GM21360 (cell line): Measurements from ENCODE around the gene CDC42EP5.
"Not testable (repeated sequence)": the region's sequence is repeated elsewhere in the genome, so short reads cannot be mapped to it uniquely, and the experiment has no call there.

Experiments
- ATAC-seq: cut with Tn5 transposase; IDR thresholded peaks from one replicate; pipeline ENCODE4 v1.9.1; 2021; ENCODE audit warnings: mild to moderate bottlenecking, moderate library complexity; ENCODE audit not compliant: unreplicated experiment

CDC42EP5 gene

DNA sequence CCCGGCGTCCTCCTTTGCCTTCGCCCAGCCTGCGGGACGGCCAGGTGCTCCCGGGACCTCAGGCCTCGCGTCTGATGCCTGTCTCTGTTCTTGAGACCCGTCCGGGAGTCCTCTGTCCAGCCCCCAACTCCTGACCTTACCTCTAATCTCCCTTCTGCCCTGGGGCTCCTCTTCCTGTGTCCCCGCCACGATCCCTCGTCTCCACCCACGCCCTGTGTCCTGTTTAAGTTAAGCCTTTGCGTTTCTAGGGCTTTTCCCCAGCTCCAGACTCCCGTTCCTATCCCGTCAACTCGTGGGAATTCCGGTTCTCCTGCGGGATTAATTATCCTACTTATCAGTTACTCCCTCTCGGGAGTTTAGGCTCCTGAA is 23.4 kb downstream of the CDC42EP5 start:
- ATAC-seq, result no peak

DNA sequence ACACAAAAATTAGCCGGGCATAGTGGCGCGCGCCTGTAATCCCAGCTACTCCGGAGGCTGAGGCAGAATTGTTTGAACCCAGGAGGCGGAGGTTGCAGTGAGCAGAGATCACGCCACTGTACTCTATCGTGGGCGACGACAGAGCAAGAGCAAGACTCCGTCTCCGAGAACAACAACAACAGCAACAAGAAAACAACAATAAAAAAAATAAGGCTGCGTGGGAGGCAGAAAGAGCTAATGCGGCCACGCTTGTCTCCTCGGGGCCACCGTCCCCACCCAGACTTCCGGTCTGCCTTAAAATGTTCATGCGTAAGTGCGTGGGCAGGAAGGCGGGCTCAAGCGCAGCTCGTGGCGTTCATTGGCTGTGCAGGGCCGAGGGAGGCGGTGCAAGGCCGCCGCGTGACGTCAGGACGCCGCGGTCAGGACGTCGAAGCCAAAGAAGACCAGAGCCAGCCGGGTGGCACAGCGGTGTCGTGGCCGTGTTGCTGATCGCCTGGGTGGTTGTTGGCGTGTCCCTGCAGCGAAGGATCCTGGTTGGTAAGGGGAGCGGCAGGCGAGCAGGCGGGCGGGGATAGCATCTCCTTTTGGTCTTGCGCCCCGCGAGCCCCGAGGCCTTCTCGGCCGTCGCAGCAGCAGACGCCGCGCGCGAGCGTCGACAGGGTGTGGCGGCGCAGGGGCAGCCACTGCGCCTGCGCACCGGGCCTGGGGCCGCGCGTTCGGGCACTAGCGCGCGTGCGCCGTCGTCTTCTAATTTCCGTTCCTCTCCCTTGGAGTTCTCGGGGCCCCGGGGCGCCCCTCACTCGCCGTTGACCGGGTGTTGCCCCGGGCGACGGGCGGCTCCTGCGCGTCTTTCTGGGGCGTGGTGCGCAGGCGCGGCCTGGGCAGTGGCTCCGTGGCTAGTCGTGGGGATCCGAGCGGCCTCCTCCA is 24.1 kb downstream of the CDC42EP5 start, which contains the start of gene LENG8:
TSS of gene LENG8 (plus strand) at position 426 of the 927 bp plus-strand sequence. CDS start 2,146 bp downstream, outside the sequence.
- ATAC-seq, result peak; percentile 82

DNA sequence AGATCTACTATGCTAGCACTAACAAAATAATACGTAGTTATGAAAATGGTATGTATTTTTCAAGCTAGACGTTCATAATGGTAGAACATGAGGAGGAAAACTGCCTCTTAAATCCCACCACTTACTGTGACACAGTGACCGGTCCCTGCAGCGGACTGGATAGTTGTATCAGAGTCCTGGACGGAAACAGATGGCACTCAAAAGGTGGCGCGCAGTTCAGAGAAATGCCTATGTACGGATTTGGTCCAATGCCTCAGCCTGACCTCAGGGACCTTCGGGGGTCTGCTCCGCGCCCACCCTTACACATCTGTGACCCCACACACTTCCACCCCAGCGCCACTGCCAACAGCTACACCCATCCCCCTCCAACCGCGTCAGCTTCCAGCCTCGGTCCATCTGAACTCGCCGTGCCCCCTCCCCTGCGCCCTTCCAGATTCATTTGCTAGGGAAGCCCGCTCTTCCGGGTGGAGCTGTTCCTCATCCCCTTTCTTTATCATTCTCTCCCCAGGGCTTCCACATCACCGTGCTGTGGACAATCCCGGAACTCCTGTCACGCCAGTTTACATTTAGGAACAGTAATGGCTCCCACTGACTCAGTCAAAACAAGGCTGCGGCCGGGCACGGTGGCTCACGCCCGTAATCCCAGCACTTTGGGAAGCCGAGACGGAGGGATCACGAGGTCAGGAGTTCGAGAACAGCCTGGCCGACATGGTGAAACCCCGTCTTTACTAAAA is 24.9 kb downstream of the CDC42EP5 start:
- no peak for ATAC-seq

DNA sequence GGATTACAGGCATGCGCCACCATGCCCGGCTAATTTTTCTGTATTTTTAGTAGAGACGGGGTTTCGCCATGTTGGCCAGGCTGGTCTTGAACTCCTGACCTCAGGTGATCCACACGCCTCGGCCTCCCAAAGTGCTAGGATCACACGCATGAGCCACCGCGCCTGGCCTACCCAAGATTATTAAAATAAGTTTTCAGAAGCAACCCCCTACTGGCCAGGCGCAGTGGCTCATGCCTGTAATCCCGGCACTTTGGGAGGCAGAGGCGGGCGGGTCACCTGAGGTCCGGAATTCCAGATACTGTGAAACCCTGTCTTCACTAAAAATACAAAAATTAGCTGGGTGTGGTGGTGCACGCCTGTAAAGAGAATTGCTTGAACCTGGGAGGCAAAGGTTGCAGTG is 26.7 kb downstream of the CDC42EP5 start:
- not testable (repeated sequence) for ATAC-seq

DNA sequence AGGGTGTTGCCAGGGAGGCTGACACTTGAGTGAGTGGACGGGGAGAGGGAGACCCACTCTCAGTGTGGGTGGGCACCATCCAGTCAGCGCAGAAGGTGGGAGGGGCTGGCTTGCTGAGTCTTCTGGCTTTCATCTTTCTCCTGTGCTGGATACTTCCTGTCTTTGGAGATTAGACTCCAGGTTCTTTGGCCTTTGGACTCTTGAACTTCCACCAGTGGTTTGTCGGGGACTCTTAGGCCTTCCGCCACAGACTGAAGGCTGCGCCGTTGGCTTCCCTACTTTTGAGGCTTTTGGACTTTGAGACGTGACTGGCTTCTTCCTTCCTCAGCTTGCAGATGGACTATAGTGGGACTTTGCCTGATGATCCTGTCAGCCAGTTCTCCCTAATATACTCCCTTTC is 28.4 kb downstream of the CDC42EP5 start:
- no peak for ATAC-seq

DNA sequence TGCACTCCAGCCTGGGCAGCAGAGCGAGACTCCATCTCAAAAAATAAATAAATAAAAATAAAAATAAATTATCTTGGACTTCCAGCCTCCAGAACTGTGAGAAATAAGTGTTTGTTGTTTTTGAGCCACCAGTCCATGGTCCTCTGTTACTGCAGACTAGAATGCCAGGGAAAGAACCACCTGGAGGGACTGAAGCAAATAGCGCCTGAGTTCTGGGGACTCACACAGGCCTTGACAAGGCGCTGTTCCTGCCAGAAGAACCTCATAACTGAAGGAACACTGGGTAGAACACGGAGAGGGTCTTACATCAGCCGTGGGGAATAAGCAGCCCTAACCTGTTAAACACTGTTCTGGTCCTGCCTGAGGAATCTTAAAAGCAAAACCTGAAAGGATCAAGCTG is 32.5 kb downstream of the CDC42EP5 start:
- ATAC-seq, result no peak

DNA sequence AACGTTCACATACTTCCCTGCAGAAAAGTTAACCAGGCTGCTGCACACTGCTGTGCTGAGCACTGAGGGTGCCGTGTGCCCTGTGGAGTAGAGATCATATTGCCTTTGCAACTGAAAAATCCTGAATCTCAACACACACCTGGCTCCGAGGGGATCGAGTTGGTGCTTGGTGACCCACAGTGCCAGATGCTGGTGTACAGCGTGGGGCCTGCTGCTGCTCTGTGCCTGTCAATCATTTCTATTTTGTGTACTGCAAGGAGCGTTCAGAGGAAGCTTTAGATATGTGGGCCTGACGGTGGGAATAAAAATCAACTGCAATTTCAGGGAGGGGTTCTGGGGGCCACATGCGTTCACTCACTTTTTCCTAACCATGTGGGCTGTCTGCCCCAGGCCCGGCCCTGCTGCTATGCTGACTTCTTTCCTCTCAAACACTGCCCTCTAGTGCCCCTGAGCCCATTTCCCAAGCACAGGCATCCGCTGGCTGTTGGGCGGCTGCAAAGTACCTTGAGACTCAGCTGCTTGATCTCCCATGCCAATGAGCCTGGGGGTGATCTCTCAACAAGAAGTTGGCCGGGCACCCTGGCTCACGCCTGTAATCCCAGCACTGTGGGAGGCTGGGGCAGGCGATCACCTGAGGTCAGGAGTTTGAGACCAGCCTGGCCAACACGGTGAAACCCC is 33.8 kb downstream of the CDC42EP5 start:
- ATAC-seq, result no peak

DNA sequence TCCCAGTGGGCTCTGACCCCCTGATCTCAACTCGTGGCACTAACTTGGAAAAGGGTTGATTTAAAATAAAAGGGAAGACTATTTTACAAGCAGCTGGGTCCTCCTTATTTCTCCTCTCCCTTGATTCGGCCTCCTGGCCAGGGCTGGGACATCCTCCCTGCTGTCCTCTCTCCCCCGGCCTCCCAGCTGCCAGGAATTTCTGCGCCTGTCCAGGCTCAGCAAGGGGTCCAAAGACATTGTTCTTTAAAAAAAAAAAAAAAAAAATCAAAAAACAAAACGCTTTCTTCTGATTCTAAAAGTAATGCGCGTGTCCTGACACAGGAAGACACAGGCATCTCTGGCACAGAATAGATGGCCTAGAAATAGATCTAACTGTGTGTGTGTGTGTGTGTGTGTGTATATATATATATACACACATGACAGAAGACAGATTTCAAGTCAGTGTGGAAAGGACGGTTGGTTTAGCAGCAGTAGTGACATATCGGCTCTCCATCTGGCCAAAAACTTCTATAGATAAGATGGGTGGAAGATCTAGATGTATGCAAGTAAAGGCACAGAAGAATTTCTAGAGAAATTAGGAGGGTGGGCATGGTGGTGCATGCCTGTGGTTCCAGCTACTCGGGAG is 36.4 kb downstream of the CDC42EP5 start:
- ATAC-seq, result no peak

DNA sequence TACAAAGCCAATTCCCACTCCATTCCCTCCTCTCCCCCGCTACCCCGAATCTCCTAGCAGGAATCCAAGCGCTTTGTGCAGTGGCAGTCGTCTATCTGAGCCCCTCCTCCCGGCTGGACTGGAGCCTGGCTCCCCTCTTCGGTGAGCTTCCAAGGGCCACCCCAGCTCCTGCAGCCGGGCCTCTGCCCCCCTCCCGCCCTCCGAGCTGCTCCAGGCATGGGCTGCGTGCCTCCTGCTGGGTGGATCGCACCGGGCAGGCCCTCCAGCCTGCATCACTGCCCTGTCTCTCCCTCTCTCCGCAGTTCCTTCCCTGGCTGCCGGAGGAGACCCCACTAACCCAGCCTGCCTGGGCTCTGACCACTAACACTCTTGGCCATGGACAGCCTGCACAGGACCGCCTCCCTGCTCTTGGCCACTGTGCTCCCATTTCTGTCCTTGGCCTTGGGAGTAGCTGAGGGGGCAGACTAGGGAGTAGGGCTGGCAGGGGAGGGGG is 37.0 kb downstream of the CDC42EP5 start:
- no peak for ATAC-seq

DNA sequence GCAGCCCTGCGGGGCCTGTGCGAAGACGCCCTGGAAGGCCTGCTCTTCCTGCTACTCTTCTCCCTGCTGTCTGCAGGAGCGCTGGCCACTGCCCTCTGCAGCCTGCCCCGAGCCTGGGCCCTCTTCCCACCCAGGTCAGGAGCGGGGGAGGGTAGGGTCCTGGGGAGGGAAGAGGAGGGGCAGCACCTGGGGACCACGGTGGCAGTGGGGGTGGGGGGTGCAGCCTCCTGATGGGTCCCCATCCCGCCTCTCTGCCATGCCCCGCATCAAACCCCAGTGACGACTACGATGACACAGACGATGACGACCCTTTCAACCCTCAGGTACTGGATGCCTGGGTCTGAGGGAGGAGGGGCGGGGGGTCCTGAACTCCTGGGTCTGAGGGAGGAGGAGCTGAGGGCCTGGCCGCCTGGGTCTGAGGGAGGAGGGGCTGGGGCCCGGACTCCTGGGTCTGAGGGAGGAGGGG is 37.5 kb downstream of the CDC42EP5 start:
- no peak for ATAC-seq

DNA sequence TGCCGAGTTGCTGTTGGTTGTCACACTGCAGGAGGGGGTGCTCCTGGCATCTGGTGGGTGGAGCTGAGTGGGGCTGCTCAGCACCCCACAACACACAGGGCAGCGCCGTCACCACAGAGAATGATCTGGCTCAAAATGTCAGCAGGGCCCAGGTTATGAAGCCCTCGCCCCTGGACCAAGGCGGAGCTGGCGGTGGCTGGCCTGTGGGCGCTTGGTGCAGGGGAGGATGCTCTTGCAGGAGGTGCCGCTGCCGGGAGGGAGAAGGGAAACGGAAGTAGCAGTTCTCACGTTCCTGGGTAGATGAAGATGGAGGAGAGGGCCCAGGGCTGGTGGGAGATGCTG is 38.3 kb downstream of the CDC42EP5 start:
- no peak for ATAC-seq

DNA sequence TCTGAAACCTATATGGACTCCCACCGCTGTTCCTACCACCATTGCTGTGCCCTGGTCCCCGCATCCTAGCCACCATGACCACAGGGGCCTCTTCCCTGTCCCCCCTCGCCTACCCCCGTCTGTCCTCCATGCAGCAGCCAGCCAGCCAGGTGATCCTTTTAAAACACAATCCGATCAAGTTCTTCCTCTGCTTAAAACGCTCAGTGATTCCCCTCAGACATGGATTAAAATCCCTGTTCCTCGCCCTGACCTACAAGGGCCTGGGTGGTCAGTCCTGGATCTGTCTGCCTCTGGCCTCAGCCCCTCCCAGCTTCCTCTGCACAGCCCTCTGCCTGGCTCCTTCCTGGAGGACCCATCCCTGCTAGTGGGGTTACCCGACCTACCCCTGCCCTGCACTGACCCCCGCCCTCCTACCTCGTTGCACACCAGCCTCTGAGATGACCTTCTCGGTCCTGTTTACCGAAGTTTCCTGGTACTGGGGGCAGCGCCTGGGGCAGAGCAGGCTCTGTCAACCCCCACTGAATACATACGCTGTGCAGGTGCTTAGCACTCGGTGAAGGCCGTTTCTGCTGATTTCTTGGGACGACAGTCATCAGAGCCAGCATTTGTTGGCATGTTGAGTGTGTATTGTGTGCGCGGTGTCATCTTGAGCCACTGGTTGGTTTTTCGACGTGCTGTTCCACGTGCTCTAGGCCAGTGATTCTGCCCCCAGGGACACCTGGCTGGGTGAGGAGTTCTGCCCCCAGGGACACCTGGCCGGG is 38.8 kb downstream of the CDC42EP5 start:
- ATAC-seq, result no peak

DNA sequence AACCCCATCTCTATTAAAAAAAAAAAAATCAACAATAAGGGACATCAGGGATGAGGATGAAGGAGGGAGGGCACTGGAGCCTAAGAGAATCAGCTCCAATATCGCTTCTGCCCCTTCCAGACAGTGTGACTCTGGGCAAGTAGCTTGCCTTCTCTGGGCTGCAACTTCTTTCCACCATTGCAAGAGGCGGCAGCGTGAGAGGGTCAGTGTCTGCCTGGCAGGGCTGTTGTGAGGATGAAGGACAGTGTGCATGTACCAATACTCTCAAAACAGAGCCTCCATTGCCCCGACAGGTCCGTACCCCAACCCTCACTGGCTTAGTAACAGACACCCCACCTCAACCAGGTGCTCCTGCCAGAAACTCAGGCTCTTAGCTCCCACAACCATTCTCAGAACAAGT is 39.4 kb downstream of the CDC42EP5 start:
- ATAC-seq, result no peak

DNA sequence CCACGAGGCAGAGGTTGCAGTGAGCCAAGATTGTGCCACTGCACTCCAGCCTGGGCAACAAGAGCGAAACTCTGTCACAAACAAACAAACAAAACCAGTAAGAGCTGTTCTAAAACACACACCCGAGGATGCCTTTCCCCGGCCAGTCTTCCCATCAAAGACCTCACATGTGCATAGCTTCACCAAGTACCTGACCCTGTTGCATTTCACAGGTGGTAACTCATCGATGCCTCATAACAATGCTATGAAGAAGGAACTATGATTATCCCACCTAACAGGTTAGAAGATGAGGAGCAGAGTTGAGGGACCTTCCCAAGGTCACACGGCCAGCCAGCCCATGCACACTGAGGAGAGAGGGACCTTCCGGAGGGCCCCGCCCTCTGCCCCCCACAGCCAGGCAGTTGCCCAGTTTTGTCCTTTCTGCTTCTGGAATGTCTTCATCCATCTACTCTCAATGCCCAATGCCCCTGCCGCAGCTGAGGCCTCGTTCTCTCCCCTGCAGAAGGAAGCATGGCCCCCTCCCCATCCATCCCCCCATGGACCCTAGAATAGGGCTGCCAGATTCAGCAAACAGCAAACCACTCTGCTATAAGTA is 40.9 kb downstream of the CDC42EP5 start:
- ATAC-seq, result no peak

DNA sequence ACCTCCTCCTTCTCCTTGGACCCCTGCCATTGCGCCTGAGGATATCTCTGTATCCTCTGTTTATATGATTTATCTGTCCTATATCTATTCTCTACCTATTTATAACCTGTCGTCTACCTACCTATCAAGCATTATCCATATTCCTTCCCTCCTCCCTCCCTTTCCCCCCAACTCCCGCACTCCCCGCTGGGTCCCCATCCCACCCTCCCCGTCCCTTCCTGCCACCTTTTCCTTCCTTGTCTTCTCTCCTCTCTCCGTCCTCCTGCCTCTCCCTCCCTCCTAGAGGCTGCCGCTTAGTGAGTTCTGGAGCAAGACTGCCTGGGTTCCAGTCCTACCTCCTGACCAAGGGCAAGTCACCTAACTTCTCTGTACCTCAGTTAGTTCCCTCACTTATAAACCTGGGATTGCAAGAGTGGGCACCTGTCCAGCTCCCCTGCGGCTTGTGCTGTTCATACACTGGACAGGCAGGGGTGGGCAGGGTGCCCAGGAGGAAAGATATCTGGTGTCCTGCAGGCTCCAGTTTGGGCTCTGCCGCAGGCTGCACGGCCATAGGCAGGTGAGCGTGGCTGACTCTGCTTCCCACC is 41.7 kb downstream of the CDC42EP5 start:
- no peak for ATAC-seq

DNA sequence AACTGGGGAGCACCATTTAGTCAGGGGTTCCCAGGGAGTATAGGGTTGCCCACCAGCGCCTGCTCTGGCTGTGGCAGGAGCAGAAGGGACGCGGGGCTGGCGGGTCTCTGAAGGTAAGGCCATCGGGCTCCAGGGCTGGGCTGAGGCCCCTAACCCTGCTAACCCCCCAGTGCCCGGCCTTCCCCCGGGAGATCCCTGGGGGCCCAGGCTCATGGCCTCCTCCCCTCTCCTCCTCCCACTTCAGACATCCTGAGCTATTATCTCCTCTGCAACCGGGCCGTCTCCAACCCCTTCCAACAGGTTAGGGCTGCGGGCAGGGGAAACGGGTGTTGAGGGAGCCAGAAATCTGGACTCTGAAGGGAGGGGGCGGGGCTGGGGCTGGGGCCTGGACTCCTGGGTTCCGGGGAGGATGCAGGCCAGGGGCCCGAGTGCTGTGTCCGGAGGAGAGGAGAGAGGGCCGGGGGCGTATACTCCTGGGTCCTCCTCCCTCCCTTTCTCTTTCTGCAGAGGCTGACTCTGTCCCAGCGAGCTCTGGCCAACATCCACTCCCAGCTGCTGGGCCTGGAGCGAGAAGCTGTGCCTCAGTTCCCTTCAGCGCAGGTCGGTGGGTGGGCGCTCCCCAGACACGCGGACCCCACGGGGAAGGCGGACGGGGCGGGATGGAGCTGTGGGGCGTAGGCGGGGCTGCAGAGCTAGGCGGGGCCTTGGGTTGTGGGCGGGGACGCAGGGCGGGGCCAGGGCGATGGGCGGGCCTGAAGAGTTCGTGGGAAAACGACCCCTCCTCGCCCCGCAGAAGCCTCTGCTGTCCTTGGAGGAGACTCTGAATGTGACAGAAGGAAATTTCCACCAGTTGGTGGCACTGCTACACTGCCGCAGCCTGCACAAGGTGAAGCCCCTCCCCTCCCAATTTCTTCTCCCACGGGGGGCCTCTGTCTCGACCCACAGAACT is 42.5 kb downstream of the CDC42EP5 start:
- no peak for ATAC-seq

DNA sequence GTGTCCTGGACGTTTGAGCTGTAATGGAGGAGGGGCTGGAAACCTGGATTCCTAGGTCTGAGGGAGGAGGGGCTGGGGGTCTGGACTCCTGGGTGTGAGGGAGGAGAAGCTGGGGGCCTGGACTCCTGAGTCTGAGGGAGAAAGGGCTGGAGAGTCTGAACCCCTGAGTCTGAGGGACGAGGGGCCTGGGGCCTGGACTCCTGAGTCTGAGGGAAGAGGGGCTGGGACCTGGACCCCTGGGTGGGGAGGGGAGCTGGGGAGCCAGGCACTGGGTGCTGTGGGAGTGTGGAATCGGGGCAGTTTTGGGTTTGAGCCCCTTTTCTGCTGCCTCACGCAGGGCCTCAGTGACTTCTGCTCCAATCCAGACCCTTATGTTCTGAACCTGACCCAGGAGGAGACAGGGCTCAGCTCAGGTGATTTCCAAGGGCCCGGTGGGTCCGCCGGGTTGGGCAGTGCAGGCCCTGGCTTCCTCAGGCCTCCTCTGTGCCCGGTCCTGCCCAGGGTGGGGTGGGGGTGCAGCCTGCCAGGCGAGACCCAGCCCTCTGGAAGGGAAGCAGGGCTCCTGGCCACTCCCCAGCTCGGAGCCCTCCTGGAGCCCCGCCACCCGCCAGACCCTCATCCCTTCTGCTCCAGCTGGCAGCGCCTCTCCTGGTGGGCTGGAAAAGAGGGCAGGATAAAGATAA is 43.4 kb downstream of the CDC42EP5 start:
- ATAC-seq, result no peak

DNA sequence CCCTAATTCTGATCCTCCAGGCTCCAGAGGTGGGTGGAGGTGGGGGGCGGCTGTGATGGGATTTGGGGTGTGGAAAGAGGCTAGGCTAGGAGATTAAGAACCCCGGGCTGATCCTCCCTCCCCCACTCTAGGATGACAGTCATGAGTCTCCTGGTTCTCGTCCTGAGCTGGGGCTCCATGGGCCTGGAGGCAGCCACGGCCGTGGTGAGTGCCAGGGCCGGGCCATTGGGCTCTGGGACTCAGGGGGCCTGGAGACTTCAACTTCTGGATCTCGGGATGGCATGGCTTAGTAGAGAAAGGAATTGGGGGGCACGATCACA is 44.0 kb downstream of the CDC42EP5 start:
- ATAC-seq, result no peak
